ENCODE data around the gene LGALS4.
"Not testable (repeated sequence)": the region's sequence is repeated elsewhere in the genome, so short reads cannot be mapped to it uniquely, and the experiment has no call there.

The LGALS4 gene

DNA sequence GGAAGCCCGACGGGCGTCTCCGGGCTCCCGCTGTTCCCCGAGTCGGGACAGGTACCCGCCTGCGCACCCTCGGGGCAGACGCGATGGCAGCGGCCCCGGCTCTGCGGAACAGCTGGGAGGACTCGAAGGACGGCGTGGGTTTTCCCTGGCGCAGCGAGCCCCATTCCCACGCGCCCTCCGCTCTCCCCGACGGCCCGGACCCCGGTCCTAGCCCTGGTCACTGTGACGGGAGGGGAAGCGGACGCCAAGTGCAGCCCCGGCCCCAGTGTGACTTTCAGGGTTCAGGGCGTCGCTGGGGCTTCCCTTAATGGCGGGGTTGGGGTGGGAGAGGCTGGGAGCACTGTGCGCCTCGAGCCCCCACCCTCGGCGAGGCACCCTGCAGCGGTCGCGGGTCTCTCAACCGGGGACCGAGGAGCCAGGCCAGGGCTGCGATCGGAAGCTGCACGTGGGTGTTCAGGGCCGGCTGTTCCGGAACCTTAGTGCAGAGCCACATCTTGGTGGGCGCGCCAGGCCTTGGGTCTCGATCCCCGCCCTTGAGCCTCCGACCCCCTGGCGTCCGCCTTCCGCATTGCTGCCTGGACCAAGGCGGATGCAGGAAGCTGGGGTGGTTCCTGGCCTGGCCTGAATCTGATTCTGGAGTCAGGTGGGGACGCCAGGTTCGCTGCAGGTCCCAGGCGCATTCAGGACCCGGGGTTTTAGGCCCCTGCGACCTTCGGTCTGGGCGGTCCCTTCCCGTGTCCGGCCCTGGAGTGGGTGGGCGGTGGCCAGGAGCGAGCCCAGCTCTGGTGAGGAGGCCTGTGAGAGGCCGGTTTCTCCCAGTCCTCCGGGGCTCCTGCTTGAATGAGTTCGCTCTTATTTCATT lies 20.3 kb downstream of the LGALS4 start:
- no peak for DNase-seq

DNA sequence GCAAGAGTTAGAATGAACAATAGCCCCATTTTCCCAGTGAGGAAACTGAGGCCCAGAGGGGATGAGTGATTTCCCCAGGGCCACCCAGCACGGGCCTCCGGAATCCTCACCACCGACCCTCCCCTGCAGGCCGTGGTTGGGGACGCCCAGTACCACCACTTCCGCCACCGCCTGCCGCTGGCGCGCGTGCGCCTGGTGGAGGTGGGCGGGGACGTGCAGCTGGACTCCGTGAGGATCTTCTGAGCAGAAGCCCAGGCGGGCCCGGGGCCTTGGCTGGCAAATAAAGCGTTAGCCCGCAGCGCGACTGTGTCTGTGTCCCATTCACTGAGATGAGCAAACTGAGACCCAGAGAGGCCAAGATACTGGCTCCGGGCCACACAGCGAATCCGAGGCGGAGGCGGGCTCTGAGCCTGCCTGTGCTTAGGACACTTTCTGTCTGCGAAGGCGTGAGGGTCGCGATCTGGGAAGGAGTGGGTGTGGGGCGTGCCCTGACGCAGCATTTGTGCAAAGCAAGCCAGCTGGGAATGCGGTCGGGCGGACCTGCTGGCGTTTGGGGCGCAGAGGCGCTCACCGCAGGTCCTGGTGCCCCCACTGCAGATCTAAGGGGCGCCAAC lies 21.2 kb downstream of the LGALS4 start:
- not testable (repeated sequence) for DNase-seq

DNA sequence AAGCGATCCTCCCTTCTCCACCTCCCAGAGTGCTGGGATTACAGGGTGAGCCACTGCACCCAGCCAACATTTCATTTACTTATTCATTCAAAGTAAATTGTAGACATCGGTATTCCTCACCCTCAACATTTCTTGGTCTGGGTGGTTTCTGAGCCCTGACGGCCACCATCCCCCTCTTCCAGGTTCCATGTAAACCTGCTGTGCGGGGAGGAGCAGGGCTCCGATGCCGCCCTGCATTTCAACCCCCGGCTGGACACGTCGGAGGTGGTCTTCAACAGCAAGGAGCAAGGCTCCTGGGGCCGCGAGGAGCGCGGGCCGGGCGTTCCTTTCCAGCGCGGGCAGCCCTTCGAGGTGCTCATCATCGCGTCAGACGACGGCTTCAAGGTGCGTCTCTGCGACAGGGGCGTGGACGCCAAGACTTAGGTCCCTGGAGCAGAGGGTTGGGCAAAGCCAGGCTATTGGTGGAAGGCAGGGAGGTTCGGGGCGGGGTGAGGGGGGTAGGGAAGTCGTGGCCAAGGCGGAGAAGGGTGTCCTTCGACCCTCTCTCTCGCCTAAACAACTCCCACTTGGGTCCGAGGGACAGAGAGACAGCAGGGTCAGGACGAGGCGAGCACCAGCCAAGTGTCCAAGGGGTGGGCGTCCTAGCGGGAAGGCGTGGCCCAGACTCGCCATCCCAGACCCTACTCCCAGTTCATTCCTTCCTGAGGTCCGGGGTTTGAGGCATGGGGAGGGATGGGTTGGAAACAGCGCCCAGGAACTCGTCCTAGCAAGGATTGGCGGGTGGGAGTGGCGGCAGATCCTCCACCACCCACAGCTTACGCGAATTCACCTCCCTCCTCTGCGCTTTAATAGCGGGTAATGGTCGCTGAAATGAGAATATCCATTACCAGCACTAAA lies 22.0 kb downstream of the LGALS4 start:
- DNase-seq = not testable (repeated sequence)

DNA sequence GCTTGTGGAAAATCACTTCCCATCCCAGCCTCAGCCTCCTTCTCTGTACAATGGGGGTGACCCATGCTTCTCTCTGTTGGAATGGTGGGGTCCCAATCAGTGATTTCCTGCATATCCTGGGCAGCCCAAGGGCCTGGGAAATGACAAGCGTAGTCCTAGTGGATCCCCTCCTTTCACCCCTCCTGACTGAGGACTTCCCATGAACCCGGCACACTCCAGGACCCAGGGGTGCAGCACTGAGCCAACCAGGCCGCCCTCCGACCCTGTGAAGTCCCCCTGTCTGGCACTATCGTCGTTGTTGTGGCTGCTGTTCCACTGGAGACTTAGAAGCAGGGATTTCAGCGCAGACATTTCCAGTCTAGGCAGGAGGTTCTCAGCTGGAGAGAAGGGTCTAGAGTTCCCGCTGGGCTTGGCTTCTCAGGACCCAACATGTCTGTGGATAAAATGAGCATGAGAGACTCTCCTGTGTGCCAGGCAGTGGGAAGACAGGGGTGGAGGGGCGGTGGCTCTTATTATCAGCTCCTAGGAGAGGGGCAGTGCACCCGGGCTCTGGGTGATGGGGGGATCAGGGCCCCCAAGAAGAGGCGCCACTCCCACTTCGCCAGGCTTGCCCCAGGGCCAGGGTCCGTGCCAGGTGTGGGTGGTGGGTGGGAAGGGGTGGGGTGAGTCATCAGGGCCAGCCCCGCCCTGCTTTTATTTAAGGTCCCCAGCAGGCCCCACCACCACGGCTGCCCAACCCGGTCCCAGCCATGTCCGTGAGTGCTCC lies 24.1 kb downstream of the LGALS4 start, which contains the start of gene LGALS7B:
LGALS7B (plus strand) TSS at position 723 of the 766 bp plus-strand sequence; CDS start at position 750, 27 bp downstream.
- no peak for DNase-seq

DNA sequence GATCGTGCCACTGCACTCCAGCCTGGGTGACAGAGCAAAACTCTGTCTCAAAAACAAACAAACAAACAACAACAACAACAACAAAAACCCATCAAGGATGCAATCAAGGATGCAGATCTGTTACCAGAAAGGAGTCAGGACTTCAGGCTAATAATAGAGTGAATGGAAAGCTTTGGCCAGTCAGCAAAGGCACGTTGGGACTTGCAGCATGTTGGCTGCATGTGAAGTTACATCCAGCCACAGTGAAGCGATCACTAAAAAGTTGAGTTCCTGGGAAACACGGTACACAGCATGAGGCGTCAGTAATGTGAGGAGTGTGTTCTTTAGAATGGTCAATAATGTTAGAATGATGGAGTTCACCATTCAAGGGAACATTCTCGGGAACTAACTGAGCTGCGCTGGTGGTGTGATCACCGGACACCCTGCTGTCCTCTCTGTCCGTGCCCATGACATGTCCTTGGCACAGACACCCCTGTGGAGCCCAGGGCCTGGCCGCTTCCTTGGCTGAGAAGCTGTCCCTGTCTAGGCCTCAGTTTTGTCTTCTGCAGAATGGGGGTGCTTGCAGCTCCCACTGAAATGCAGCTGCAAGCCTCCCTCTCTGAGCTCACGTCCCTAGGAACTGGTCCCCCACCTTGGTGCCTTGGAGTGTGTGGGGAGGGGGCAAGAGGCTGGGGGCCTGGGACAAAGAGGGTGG lies 26.0 kb downstream of the LGALS4 start:
- DNase-seq = no peak

DNA sequence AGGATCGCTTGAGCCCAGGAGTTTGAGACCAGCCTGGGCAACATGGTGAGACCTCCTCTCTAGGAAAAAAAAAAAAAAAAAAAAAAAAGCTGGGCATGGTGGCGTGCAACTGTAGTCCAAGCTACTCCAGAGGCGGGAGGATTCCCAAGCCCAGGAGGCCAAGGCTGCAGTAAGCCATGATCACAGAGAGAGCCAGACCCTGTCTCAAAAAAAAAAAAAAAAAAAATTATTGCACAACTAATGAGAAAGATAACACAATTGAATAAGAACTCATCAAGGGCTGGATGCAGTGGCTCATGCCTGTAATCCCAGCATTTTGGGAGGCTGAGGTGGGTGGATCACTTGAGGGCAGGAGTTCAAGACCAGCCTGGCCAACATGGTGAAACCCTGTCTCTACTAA lies 26.7 kb downstream of the LGALS4 start:
- not testable (repeated sequence) for DNase-seq

DNA sequence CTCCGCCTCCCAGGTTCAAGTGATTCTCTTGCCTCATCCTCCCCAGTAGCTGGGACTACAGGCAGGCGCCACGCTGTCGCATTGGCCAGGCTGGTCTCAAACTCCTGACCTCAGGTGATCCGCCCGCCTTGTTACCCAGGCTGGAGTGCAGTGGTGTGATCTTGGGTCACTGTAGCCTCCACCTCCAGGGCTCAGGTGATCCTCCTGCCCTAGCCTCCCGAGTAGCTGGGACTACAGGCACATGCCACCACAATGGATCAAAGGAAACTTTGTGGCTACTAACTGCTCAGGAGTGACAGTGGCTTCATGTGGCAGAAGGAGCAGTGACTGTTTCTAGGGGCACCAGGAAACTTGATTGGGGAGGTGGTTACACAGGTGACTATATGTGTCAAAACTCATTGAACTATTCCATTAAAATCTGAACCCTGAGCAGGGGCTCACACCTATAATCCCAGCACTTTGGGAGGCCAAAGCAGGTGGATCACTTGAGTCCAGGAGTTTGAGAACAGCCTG lies 27.5 kb downstream of the LGALS4 start:
- DNase-seq = no peak

DNA sequence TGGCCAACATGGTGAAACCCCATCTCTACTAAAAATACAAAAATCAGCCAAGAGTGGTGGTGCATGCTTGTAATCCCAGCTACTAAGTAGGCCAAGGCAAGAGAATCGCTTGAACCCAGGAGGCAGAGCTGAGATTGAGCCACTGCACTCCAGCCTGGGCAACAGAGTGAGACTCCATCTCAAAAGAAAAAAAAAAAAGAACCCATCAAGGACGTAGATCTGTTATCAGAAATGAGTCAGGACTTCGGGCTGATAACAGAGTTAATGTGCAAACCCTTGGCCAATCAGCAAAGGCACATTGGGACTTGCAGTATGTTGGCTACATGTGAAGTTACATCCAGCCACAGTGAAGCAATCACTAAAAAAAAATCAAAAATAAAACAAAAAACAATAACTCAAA lies 28.5 kb downstream of the LGALS4 start:
- DNase-seq = no peak

DNA sequence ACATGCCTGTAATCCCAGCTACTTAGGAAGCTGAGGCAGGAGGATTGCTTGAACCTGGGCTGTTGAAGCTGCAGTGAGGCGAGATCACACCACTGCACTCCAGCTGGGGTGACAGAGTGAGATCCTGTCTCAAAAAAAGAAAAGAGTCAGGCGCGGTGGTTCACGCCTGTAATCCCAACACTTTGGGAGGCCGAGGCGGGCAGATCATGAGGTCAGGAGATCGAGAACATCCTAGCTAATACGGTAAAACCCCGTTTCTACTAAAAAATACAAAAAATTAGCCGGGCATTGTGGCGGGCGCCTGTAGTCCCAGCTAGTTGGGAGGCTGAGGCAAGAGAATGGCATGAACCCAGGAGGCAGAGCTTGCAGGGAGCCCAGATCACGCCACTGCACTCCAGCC lies 30.5 kb downstream of the LGALS4 start:
- not testable (repeated sequence) for DNase-seq

DNA sequence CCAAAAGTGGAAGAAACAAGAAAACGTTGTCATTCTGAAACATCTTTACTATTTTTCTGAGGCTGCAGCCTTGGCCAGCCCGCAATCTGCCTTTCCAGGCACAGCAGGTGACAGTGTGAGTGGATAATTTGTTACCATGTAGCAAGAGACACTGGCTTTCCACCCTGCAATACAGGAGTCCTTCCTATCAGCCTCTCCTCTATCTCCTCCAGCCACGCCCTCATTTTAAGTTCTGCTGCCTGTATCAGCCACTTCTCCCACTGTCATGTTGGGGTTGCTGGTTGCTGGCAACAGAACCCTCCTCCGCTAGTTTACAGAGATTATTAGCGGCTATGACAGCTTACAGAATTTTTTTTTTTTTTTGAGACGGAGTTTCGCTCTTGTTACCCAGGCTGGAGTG lies 31.7 kb downstream of the LGALS4 start:
- no peak for DNase-seq

DNA sequence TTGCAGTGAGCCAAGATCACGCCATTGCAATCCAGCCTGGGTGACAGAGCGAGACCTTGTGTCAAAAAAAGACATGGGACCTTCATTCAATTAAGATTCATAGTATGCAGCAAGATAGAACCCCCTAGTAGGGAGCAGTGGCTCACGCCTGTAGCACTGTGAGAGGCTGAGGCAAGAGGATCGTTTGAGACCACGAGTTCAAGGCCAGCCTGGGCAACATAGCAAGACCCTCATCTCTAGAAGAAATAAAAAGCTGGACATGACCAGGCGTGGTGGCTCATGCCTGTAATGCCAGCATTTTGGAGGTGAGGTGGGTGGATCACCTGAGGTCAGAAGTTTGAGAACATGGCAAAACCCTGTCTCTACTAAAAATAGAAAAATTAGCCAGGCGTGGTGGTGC lies 32.3 kb downstream of the LGALS4 start:
- DNase-seq = no peak

DNA sequence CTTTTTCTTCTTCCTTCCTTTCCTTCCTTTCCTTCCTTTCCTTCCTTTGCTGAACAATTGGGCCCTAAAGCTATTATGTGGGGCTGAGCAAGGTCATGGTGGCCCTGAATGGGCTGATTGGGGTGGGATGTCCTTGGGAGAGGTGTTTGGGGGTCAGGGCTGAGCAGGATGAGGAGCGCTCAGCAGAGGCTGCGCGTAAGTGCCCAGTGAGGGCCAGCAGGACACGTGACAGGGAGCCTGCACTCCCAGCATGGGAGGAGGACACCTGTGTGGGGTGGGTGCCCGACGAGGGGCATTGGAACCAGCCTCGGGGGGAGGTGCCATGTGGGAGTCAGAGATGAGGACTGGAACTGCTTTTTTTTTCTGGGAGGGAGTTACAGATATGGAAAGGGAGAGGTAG lies 34.0 kb downstream of the LGALS4 start:
- no peak for DNase-seq

DNA sequence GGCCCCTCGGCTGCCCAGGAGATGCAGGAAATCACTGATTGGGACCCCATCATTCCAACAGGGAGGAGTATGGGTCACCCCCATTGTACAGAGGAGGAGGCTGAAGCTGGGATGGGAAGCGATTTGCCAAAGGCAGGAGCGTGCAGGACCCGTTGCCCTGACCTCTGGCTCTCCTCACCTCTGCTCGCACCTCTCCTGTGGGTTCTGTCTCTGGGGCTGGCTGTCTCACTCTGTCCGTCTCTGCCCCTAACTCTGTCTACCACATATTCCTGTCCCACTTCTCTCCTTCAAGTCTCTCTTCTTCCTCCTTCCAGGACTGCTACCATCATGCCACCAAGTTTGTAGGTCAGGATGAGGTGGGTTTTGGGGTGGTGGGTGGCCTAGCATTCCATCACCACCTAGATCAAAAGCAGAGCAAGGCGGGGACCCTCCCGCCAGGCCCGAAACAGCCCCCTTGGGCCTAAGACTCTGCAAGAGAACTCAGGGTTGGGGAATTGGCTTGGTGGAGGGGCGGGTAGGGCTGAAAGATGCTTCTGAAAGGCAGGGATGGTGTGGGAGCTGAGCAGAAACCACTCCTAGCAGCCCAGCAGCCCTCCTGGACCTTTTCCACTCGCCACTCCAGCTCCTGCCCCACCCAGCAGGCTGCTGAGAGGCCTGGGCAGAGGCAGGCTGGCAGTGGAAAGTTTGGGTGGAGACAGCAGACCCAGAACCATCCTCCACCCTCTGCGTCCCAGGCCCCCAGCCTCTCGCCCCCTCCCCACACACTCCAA lies 38.4 kb downstream of the LGALS4 start:
- DNase-seq = no peak

DNA sequence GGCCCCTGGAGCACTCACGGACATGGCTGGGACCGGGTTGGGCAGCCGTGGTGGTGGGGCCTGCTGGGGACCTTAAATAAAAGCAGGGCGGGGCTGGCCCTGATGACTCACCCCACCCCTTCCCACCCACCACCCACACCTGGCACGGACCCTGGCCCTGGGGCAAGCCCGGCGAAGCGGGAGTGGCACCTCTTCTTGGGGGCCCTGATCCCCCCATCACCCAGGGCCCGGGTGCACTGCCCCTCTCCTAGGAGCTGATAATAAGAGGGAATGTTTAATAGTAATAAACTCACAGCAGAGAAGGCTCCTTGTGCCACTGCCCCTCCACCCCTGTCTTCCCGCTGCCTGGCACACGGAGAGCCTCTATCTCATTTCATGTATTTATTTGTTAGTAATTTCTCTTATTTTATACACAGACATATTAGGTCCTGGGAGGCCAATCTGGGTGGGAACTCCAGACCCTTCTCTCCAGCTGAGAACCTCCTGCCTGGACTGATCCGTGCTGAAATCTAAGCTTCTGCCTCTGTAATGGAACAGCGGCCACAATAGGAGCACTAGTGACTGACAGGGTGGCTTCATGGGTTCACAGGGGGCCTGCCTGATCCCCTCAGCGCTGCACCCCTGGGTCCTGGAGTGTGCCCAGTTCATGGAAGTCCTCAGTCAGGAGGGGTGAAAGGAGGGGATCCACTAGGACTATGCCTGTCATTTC lies 39.1 kb downstream of the LGALS4 start, which contains the start of gene LGALS7:
LGALS7 (minus strand) TSS at position 49 of the 709 bp plus-strand sequence; CDS start at position 24, 25 bp downstream.
- no peak for DNase-seq

DNA sequence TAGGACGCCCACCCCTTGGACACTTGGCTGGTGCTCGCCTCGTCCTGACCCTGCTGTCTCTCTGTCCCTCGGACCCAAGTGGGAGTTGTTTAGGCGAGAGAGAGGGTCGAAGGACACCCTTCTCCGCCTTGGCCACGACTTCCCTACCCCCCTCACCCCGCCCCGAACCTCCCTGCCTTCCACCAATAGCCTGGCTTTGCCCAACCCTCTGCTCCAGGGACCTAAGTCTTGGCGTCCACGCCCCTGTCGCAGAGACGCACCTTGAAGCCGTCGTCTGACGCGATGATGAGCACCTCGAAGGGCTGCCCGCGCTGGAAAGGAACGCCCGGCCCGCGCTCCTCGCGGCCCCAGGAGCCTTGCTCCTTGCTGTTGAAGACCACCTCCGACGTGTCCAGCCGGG lies 41.2 kb downstream of the LGALS4 start:
- not testable (repeated sequence) for DNase-seq

DNA sequence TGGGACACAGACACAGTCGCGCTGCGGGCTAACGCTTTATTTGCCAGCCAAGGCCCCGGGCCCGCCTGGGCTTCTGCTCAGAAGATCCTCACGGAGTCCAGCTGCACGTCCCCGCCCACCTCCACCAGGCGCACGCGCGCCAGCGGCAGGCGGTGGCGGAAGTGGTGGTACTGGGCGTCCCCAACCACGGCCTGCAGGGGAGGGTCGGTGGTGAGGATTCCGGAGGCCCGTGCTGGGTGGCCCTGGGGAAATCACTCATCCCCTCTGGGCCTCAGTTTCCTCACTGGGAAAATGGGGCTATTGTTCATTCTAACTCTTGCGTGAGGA lies 41.8 kb downstream of the LGALS4 start:
- DNase-seq = not testable (repeated sequence)

DNA sequence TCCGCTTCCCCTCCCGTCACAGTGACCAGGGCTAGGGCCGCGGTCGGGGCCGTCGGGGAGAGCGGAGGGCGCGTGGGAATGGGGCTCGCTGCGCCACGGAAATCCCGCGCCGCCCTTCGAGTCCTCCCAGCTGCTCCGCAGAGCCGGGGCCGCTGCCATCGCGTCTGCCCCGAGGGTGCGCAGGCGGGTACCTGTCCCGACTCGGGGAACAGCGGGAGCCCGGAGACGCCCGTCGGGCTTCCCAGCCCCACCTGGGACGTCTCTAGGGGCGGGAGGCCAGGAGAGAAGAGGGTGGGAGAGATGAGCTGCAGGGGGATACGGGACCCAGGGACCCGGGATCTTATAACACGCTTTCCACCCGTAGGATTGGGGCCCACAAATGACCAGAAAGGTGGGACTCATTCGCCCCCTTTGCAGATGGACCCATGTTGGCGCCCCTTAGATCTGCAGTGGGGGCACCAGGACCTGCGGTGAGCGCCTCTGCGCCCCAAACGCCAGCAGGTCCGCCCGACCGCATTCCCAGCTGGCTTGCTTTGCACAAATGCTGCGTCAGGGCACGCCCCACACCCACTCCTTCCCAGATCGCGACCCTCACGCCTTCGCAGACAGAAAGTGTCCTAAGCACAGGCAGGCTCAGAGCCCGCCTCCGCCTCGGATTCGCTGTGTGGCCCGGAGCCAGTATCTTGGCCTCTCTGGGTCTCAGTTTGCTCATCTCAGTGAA lies 42.4 kb downstream of the LGALS4 start:
- not testable (repeated sequence) for DNase-seq

DNA sequence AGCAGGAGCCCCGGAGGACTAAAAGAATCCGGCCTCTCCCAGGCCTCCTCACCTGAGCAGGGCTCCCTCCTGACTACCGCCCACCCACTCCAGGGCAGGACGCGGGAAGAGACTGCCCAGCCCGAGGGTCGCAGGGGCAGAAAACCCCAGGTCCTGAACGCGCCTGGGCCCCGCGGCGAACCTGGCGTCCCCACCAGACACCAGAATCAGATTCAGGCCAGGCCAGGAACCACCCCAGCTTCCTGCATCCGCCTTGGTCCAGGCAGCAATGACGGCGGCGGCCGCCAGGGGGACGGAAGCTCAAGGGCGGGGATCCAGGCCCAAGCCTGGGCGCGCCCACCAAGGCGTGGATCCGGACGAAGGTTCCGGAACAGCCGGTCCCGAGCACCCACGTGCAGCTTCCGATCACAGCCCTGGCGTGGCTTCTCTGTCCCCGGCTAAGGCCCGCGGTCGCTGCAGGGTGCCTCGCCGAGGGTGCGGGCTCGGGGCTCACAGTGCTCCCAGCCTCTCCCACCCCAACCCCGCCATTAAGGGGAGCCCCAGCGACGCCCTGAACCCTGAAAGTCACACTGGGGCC lies 43.0 kb downstream of the LGALS4 start:
- DNase-seq = peak; percentile 37

All from HCEC 1CT (cell line).